GM21381 (cell line): ENCODE results near the gene POTEM.
"Not testable (repeated sequence)": the region's sequence is repeated elsewhere in the genome, so short reads cannot be mapped to it uniquely, and the experiment has no call there.

Source experiments
- ATAC-seq: cut with Tn5 transposase; IDR thresholded peaks from one replicate; pipeline ENCODE4 v1.9.1; 2021; ENCODE audit warnings: mild to moderate bottlenecking, moderate library complexity; ENCODE audit not compliant: unreplicated experiment

POTEM gene

GRCh38 chr14:18967134-18967533, at the start of gene POTEM:
POTEM (plus strand) TSS chr14:18967434; CDS start chr14:18967486, 52 bp downstream.
- not testable (repeated sequence) for ATAC-seq

GRCh38 chr14:18918345-18918744, 48.9 kb upstream of the POTEM start:
- ATAC-seq = not testable (repeated sequence)

- ATAC-seq = not testable (repeated sequence)
These were observed 47.2 kb upstream of the POTEM start for GRCh38 chr14:18920052-18920451.

GRCh38 chr14:18921055-18921701, 46.1 kb upstream of the POTEM start:
- ATAC-seq = not testable (repeated sequence)

GRCh38 chr14:18936848-18937247, 30.4 kb upstream of the POTEM start:
- not testable (repeated sequence) for ATAC-seq

GRCh38 chr14:18938733-18939132, 28.5 kb upstream of the POTEM start:
- not testable (repeated sequence) for ATAC-seq

GRCh38 chr14:18949939-18950338, 17.3 kb upstream of the POTEM start:
- not testable (repeated sequence) for ATAC-seq

GRCh38 chr14:18953085-18953484, 14.1 kb upstream of the POTEM start:
- ATAC-seq = not testable (repeated sequence)

- not testable (repeated sequence) for ATAC-seq
These were observed 11.4 kb upstream of the POTEM start for GRCh38 chr14:18955816-18956215.

- not testable (repeated sequence) for ATAC-seq
These were observed 5.7 kb upstream of the POTEM start for GRCh38 chr14:18961576-18961975.

GRCh38 chr14:18962143-18962542, 5.1 kb upstream of the POTEM start:
- ATAC-seq = peak; percentile 57

- ATAC-seq = not testable (repeated sequence)
These were observed 4.0 kb upstream of the POTEM start for GRCh38 chr14:18963276-18963675.

- not testable (repeated sequence) for ATAC-seq
These were observed 2.4 kb upstream of the POTEM start for GRCh38 chr14:18964878-18965277.

GRCh38 chr14:19002566-19002965, 35.3 kb downstream of the POTEM start:
- ATAC-seq = not testable (repeated sequence)

- not testable (repeated sequence) for ATAC-seq
These were observed 39.3 kb downstream of the POTEM start for GRCh38 chr14:19006490-19006889.

- ATAC-seq = not testable (repeated sequence)
These were observed 40.4 kb downstream of the POTEM start for GRCh38 chr14:19007678-19008077.

GRCh38 chr14:19011029-19011428, 43.8 kb downstream of the POTEM start:
- not testable (repeated sequence) for ATAC-seq

- ATAC-seq = not testable (repeated sequence)
These were observed 44.5 kb downstream of the POTEM start for GRCh38 chr14:19011703-19012102.

- not testable (repeated sequence) for ATAC-seq
These were observed 48.0 kb downstream of the POTEM start for GRCh38 chr14:19015185-19015584.

GRCh38 chr14:19025080-19025589, 57.9 kb downstream of the POTEM start:
- not testable (repeated sequence) for ATAC-seq

- ATAC-seq = not testable (repeated sequence)
These were observed 59.6 kb downstream of the POTEM start for GRCh38 chr14:19026649-19027351.

- not testable (repeated sequence) for ATAC-seq
These were observed 60.7 kb downstream of the POTEM start for GRCh38 chr14:19027895-19028294.
